Ishikawa (cell line): ENCODE data around the gene TAOK3.

Source experiments
- CEBPB ChIP-seq: IDR thresholded peaks from 2 replicates; pipeline ENCODE4 v1.6.1; 2012
- CREB1 ChIP-seq: IDR thresholded peaks from 2 replicates; pipeline ENCODE4 v1.6.1; 2012; ENCODE audit warnings: low read depth
- EGR1 ChIP-seq: IDR thresholded peaks from 2 replicates; pipeline ENCODE4 v1.6.1; 2012
- EP300 ChIP-seq: IDR thresholded peaks from 2 replicates; pipeline ENCODE4 v1.6.1; 2012; ENCODE audit warnings: borderline replicate concordance
- FOXM1 ChIP-seq: IDR thresholded peaks from 2 replicates; pipeline ENCODE4 v1.6.1; 2012; ENCODE audit warnings: low read depth, borderline replicate concordance
- NFIC ChIP-seq: IDR thresholded peaks from 2 replicates; pipeline ENCODE4 v1.6.1; 2012
- RAD21 ChIP-seq: IDR thresholded peaks from 2 replicates; pipeline ENCODE4 v1.6.1; 2012; ENCODE audit warnings: low read depth
- TAF1 ChIP-seq: IDR thresholded peaks from 2 replicates; pipeline ENCODE4 v1.6.1; 2012; ENCODE audit warnings: low read depth, mild to moderate bottlenecking
- TCF12 ChIP-seq: IDR thresholded peaks from 2 replicates; pipeline ENCODE4 v1.6.1; 2012; ENCODE audit warnings: low read depth
- TEAD4 ChIP-seq: IDR thresholded peaks from 2 replicates; pipeline ENCODE4 v1.6.1; 2012
- YY1 ChIP-seq: IDR thresholded peaks from 2 replicates; pipeline ENCODE4 v1.6.1; 2012; ENCODE audit warnings: low read depth
- ZBTB7A ChIP-seq: IDR thresholded peaks from 2 replicates; pipeline ENCODE4 v1.6.1; 2012; ENCODE audit warnings: low read depth
- TF ChIP-seq, protein P1 (sequence below): IDR thresholded peaks from 2 replicates; pipeline ENCODE4 v1.6.1; 2012; ENCODE audit warnings: low read depth, mild to moderate bottlenecking
- TF ChIP-seq, protein P2 (sequence below): IDR thresholded peaks from 2 replicates; pipeline ENCODE4 v1.6.1; 2012
- TF ChIP-seq, protein P3 (sequence below): IDR thresholded peaks from 2 replicates; pipeline ENCODE4 v1.6.1; 2012

The TAOK3 gene

DNA sequence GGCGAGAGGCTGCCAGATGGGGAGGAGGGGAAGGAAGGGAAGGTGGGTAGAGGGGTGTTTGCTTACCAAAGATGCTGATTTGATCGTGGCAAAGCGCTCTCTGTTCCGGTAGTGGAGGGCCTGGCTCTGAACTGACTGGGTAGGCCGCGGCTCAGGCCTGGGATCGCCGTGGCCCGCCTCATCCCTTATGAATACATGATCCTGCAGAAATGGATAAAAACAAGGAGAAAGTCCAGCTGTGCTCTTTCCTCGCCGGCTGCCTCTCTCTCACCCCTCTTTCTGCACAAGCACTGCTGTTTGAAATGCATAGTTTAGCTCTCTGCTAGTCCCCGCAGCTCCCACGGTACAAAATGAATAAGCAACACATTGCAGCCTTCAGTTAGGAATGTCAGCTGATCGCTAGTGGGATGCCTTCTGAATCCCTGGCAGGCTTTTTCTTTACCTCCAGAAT lies 182.9 kb downstream of the TAOK3 start:
- TF ChIP-seq TAF1: no peak

DNA sequence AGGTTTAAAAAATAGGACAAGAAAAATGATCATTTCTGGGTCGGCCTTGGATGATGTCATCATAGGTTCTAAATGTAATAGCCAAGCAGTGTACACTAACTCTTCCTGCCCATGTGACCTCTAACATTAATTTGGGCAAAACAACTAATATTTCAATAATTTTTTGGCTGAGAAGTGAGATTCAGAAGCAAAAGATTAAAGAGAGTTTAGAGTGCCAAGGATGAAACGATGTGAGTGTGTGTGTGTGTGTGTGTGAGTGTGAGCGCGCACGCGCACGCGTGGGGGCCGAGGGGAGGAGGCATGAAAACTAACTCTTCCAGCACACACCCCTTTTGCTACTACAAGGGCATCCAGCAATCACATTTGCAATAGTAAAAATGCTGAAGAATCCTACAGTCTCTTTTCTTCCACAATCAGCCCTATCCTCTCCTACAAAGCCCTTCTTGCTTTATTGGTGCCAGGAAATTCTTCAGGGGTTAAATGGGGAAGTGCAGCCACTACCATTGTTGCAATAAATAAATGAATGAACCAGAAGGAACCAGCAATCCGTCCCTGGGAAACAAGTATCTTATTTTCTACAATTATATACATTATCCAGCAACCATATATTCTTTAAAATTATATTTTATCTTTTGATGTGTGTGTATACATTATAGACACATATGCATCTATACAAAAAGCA lies 183.9 kb downstream of the TAOK3 start:
- TF ChIP-seq RAD21 (no peak), TEAD4 (no peak), TCF12 (no peak), TAF1 (no peak), ZBTB7A (no peak), CREB1 (no peak), NFIC (no peak), EP300 (no peak)
- TF ChIP-seq, protein P1, sequence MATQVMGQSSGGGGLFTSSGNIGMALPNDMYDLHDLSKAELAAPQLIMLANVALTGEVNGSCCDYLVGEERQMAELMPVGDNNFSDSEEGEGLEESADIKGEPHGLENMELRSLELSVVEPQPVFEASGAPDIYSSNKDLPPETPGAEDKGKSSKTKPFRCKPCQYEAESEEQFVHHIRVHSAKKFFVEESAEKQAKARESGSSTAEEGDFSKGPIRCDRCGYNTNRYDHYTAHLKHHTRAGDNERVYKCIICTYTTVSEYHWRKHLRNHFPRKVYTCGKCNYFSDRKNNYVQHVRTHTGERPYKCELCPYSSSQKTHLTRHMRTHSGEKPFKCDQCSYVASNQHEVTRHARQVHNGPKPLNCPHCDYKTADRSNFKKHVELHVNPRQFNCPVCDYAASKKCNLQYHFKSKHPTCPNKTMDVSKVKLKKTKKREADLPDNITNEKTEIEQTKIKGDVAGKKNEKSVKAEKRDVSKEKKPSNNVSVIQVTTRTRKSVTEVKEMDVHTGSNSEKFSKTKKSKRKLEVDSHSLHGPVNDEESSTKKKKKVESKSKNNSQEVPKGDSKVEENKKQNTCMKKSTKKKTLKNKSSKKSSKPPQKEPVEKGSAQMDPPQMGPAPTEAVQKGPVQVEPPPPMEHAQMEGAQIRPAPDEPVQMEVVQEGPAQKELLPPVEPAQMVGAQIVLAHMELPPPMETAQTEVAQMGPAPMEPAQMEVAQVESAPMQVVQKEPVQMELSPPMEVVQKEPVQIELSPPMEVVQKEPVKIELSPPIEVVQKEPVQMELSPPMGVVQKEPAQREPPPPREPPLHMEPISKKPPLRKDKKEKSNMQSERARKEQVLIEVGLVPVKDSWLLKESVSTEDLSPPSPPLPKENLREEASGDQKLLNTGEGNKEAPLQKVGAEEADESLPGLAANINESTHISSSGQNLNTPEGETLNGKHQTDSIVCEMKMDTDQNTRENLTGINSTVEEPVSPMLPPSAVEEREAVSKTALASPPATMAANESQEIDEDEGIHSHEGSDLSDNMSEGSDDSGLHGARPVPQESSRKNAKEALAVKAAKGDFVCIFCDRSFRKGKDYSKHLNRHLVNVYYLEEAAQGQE: no peak

DNA sequence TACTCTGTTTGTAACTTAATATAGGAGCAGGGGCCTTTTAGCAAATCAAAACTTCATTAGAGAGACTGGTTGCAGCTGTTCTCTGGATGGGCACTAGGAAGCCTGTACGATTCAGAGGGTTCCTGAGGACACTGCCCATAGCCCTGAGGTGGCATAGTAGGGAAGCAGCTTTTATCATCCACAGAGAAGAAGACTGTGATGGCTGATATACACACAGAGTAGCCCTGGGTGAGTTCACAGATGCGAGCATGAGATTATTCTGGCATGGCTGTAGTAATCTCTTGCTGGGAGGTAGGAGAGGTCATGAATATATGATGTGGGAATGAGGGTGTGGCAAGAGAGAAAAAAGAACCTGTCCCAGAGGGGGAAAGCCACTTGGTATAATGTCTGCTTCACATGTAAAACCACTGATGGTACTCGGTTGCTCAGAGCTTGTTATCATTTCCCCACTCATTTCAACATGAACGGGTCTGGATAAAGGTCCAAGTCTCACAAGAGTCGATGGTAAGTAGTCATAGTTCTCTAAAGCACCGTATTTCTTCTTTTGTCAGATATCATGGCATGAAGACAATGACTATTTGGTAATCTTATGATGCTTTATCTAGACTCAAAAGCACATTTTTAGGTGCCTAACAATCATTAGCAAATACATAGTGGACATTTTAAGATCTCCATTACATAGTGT lies 184.8 kb downstream of the TAOK3 start:
- TF ChIP-seq YY1 (no peak), CEBPB (no peak), FOXM1 (no peak), TCF12 (no peak), EGR1 (no peak), RAD21 (no peak), TEAD4 (no peak), EP300 (no peak), CREB1 (no peak), TAF1 (no peak), NFIC (no peak), ZBTB7A (no peak)
- TF ChIP-seq, protein P1: no peak
- TF ChIP-seq, protein P2, sequence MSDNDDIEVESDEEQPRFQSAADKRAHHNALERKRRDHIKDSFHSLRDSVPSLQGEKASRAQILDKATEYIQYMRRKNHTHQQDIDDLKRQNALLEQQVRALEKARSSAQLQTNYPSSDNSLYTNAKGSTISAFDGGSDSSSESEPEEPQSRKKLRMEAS: no peak
- TF ChIP-seq, protein P3, sequence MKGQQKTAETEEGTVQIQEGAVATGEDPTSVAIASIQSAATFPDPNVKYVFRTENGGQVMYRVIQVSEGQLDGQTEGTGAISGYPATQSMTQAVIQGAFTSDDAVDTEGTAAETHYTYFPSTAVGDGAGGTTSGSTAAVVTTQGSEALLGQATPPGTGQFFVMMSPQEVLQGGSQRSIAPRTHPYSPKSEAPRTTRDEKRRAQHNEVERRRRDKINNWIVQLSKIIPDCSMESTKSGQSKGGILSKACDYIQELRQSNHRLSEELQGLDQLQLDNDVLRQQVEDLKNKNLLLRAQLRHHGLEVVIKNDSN: no peak

DNA sequence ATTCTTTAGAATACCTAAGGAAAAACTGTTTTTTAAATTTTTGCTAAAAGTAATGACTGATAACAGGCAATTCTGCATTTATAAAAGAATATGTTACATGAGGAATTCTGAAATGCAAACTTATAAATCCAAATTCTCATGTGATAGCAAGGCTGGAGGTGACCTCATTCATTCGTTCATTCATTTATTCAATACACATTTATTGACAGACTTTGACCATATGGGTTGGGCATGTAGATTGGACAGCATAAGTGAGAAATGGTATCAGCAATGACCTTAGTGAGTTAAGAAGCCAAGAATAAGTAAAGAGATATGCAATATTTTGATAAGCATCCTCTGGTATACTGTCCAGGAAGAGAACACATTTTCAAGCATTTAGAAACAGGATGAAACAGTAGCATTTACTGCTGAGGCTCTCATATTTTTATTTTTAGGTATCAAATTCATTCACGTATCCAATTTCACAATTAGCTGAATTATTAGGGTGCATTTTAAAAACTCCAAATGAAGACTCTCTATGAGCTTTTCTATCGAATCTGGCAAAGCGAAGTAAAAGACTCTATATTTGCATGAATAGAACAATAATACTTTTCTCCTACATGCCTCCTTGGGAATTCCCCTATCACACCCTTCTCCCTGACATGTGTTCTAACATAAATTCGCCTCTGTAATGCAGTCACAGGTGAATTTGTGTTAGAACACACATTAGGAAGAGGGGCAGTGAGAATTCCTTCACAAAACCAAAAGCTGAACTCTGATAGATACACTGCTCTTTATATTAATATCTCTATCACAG lies 186.9 kb downstream of the TAOK3 start:
- TF ChIP-seq, protein P2: no peak
- TF ChIP-seq FOXM1: no peak
- TF ChIP-seq, protein P1: no peak
- TF ChIP-seq, protein P3: no peak
